Spleen (tissue), 7 donors: ENCODE results near the gene PRPF39.

Experiments used
- CTCF ChIP-seq, 11 experiments: fragments of 200-600 bp in 7 of 11; fragments of 450-650 bp in 4 of 11; sonication (generic) in 4 of 11; IDR thresholded peaks in 8 of 11; conservative IDR thresholded peaks in 3 of 11; 1 replicate in 7 of 11; 2 replicates in 4 of 11; pipeline versions ENCODE4 v1.4.0 to v1.8.0; 2016 to 2021; ENCODE audit warnings: antibody characterized with exemption in 11 of 11, inconsistent platforms in 4 of 11, mild to moderate bottlenecking in 1 of 11
- POLR2A ChIP-seq, 3 donors: fragments of 450-650 bp; IDR thresholded peaks; one replicate each; pipeline ENCODE4 v1.5.1; 2017; ENCODE audit warnings: antibody characterized with exemption in 3 of 3, mild to moderate bottlenecking in 1 of 3
- donor health status: DM: no; HTN: no; CAD: no; lungs with moderate emphysema.
- donor health status: DM: no; HTN: no; CAD: no.
- donor health status: DM: no; HTN: no; CAD: no.

- TF ChIP-seq POLR2A (IDR thresholded peaks at IDR 0.05) = no peak
- no peak for TF ChIP-seq CTCF (IDR thresholded peaks at IDR 0.05 in 8 of 11, conservative IDR thresholded peaks at IDR 0.05 in 3 of 11)
These were observed 32.0 kb upstream of the PRPF39 start for GRCh38 chr14:45051896-45052295.
